OCI-LY3 (cell line): ENCODE measurements around the gene ID2.

ENCODE experiments used
- H2AFZ ChIP-seq: fragments of 200-600, 300-600 bp; shearing (Covaris generic); 2 replicates; pipeline ENCODE4 v1.6.0; 2014; ENCODE audit warnings: antibody characterized with exemption, low read depth, low read length
- H3K27ac ChIP-seq: fragments of 200-600, 300-600 bp; sonication (generic); 2 replicates; pipeline ENCODE4 v1.5.1; 2014; ENCODE audit warnings: mild to moderate bottlenecking, low read length, moderate library complexity, mixed read lengths
- H3K27me3 ChIP-seq: fragments of 200-600, 300-600 bp; sonication (generic); 2 replicates; pipeline ENCODE4 v1.6.1; 2014; ENCODE audit warnings: low read depth, low read length, mixed read lengths
- H3K36me3 ChIP-seq: fragments of 200-600, 300-600 bp; sonication (generic); replicated peaks from 2 replicates; pipeline ENCODE3; 2014; ENCODE audit warnings: low read depth, low read length, mixed read lengths
- H3K4me1 ChIP-seq: fragments of 300-600, 200-600 bp; sonication (generic); 2 replicates; pipeline ENCODE4 v1.6.1; 2014; ENCODE audit warnings: low read length, mixed read lengths
- H3K4me2 ChIP-seq: fragments of 200-600, 300-600 bp; sonication (generic); 2 replicates; pipeline ENCODE4 v1.6.1; 2014; ENCODE audit warnings: low read length, mixed read lengths
- H3K4me3 ChIP-seq: fragments of 300-600, 200-600 bp; sonication (generic); 2 replicates; pipeline ENCODE4 v1.5.1; 2014; ENCODE audit warnings: antibody characterized with exemption, mild to moderate bottlenecking, low read length, moderate library complexity
- H3K79me2 ChIP-seq: fragments of 300-600, 200-600 bp; shearing (Covaris generic); 2 replicates; pipeline ENCODE4 v1.6.1; 2014; ENCODE audit warnings: mild to moderate bottlenecking, low read length, mixed read lengths
- H3K9ac ChIP-seq: fragments of 300-600, 200-600 bp; shearing (Covaris generic); 2 replicates; pipeline ENCODE4 v1.6.0; 2014; ENCODE audit warnings: mild to moderate bottlenecking, low read length, moderate library complexity
- H3K9me3 ChIP-seq: fragments of 200-600, 300-600 bp; shearing (Covaris generic); 2 replicates; pipeline ENCODE4 v1.6.1; 2014; ENCODE audit warnings: low read length, mixed read lengths; ENCODE audit not compliant: insufficient read depth
- H4K20me1 ChIP-seq: fragments of 200-600, 300-600 bp; sonication (generic); 2 replicates; pipeline ENCODE4 v1.6.1; 2016; ENCODE audit warnings: low read length, mixed read lengths; ENCODE audit not compliant: insufficient read depth
- CTCF ChIP-seq: fragments of 200-600, 300-600 bp; sonication (generic); IDR thresholded peaks from 2 replicates; pipeline ENCODE4 v1.5.1; 2014; ENCODE audit warnings: antibody characterized with exemption, low read length, low read depth
- EZH2phosphoT487 ChIP-seq: fragments of 200-600 bp; shearing (Covaris generic); IDR thresholded peaks from 2 replicates; pipeline ENCODE4 v1.6.1; 2018; ENCODE audit warnings: antibody characterized with exemption, mixed run types, low read depth

The ID2 gene

GRCh38 chr2:8671802-8672201 is 10.1 kb upstream of the ID2 start:
- no peak overlapping the region for H3K9ac ChIP-seq
- H2AFZ ChIP-seq: no peak overlapping the region
- TF ChIP-seq EZH2phosphoT487: no peak
- no peak for TF ChIP-seq CTCF
- no peak overlapping the region for H3K4me2 ChIP-seq
- H4K20me1 ChIP-seq: no peaks in the 10 kb centered on the region
- peaks cover 23% of the 10 kb centered on the region for H3K9me3 ChIP-seq
- no peak overlapping the region for H3K4me3 ChIP-seq
- peaks cover 35% of the 10 kb centered on the region for H3K36me3 ChIP-seq
- peaks cover 2% of the 10 kb centered on the region for H3K4me1 ChIP-seq
- no peaks in the 10 kb centered on the region for H3K27me3 ChIP-seq
- H3K79me2 ChIP-seq: peaks cover 3% of the 10 kb centered on the region
- H3K27ac ChIP-seq: no peak overlapping the region

- TF ChIP-seq CTCF (no peak), EZH2phosphoT487 (no peak)
- H3K4me2 ChIP-seq: no peak overlapping the region
These were observed 8.9 kb upstream of the ID2 start for GRCh38 chr2:8672940-8673339.

GRCh38 chr2:8673381-8673780 is 8.5 kb upstream of the ID2 start:
- H3K4me3 ChIP-seq: no peak overlapping the region
- H3K79me2 ChIP-seq: peaks cover 16% of the 10 kb centered on the region
- H3K27me3 ChIP-seq: no peaks in the 10 kb centered on the region
- TF ChIP-seq CTCF: no peak
- TF ChIP-seq EZH2phosphoT487: no peak
- H3K4me2 ChIP-seq: no peak overlapping the region
- H3K36me3 ChIP-seq: peaks cover 35% of the 10 kb centered on the region
- no peak overlapping the region for H3K9ac ChIP-seq
- H4K20me1 ChIP-seq: no peaks in the 10 kb centered on the region
- H3K9me3 ChIP-seq: peaks cover 18% of the 10 kb centered on the region
- peaks cover 17% of the 10 kb centered on the region for H3K4me1 ChIP-seq
- H3K27ac ChIP-seq: no peak overlapping the region
- H2AFZ ChIP-seq: no peak overlapping the region

More at GRCh38 chr2:8672940-8673339, 8.9 kb upstream of the ID2 start:
- Histone ChIP-seq H3K4me1 (peaks cover 13% of the 10 kb centered on the region), H3K27me3 (no peaks in the 10 kb centered on the region), H3K79me2 (peaks cover 14% of the 10 kb centered on the region), H3K9ac (no peak overlapping the region), H4K20me1 (no peaks in the 10 kb centered on the region), H3K4me3 (no peak overlapping the region), H3K27ac (no peak overlapping the region), H3K9me3 (peaks cover 20% of the 10 kb centered on the region), H3K36me3 (peaks cover 35% of the 10 kb centered on the region), H2AFZ (no peak overlapping the region)

GRCh38 chr2:8674420-8675009 is 7.3 kb upstream of the ID2 start:
- Histone ChIP-seq H3K4me1 (peaks cover 18% of the 10 kb centered on the region), H4K20me1 (no peaks in the 10 kb centered on the region), H3K4me3 (no peak overlapping the region), H2AFZ (no peak overlapping the region), H3K79me2 (peaks cover 22% of the 10 kb centered on the region), H3K27me3 (no peaks in the 10 kb centered on the region), H3K36me3 (peaks cover 30% of the 10 kb centered on the region), H3K9me3 (peaks cover 18% of the 10 kb centered on the region), H3K9ac (no peak overlapping the region), H3K4me2 (no peak overlapping the region), H3K27ac (no peak overlapping the region)
- TF ChIP-seq CTCF: no peak
- no peak for TF ChIP-seq EZH2phosphoT487
